ENCODE data around the gene ZMYND11. TPM values are rescaled to one million over a fixed set of nuclear protein-coding genes. Genes with fewer than 3 reads are reported as not detected.
"Not testable (repeated sequence)": the region's sequence is repeated elsewhere in the genome, so short reads cannot be mapped to it uniquely, and the experiment has no call there.

The ZMYND11 gene
- total RNA-seq, 1 experiment from 2014 or later: 88.5 TPM

DNA sequence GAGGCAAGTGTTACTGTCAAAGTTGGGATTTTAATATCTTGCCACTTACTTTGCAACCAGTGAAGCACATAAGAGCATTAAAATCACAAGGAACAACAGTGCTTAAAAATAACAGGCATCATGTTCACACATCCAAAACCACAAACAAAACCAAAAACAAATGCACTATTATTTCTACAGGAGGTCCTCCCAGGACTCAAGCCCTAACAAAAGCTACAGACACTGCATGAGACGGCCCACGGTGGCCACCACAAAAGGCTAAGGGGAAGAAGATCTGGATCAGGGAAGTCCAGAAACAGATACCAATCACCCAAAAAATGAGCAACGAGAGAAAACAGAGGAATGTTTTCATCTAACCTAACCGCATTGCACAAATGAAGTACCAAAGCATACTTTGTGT lies 158.4 kb downstream of the ZMYND11 start:
- H3K27ac ChIP-seq: no peak overlapping the region
- H3K36me3 ChIP-seq: peaks cover 25% of the 10 kb centered on the region
- H3K9me3 ChIP-seq (replicated peaks): no peaks in the 10 kb centered on the region
- no peak overlapping the region for H3K4me3 ChIP-seq
- H3K4me1 ChIP-seq (replicated peaks): peaks cover 16% of the 10 kb centered on the region
- H3K27me3 ChIP-seq (replicated peaks): no peaks in the 10 kb centered on the region
- DNase-seq (ENCODE audit: low read depth in 1 of 2, low spot score in 2 of 2): no peak

GRCh38 chr10:297567-297966 lies 162.3 kb downstream of the ZMYND11 start:
- H3K4me3 ChIP-seq: no peak overlapping the region

GRCh38 chr10:298033-298432 lies 162.8 kb downstream of the ZMYND11 start:
- Histone ChIP-seq H3K27me3 (replicated peaks) (no peaks in the 10 kb centered on the region), H3K36me3 (peaks cover 13% of the 10 kb centered on the region), H3K9me3 (replicated peaks) (no peaks in the 10 kb centered on the region), H3K4me3 (no peak overlapping the region), H3K4me1 (replicated peaks) (peaks cover 16% of the 10 kb centered on the region), H3K27ac (0 out of 2 replicates have a peak overlapping the region, but pooled peaks have one; percentile 62)
- DNase-seq (ENCODE audit: low read depth in 1 of 2, low spot score in 2 of 2): peak in 1 of 2 experiments; percentile 8

More at GRCh38 chr10:297567-297966, 162.3 kb downstream of the ZMYND11 start:
- H3K36me3 ChIP-seq: peaks cover 8% of the 10 kb centered on the region
- H3K4me1 ChIP-seq (replicated peaks): peaks cover 16% of the 10 kb centered on the region
- H3K9me3 ChIP-seq (replicated peaks): no peaks in the 10 kb centered on the region
- no peaks in the 10 kb centered on the region for H3K27me3 ChIP-seq (replicated peaks)
- H3K27ac ChIP-seq: peak overlapping the region; percentile 62
- no peak for DNase-seq (ENCODE audit: low read depth in 1 of 2, low spot score in 2 of 2)

DNA sequence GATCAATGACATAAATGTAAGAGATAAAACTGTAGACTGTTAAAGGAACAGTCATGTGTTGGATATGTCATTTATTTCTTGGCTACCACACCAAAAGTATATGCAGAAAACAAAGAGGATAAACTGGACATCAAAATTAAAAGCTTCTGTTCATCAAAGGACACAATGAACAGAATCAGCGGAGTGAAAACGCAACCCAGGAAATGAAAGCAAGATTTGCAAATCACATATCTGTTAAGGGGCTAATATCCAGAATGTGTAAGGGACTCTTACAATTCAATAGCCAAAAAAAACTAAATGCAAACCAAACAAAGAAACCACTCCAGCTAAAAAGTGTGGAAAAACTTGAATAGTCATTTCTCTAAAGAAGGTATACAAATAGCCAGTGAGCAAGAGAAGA lies 164.3 kb downstream of the ZMYND11 start:
- H3K4me3 ChIP-seq: no peak overlapping the region
- DNase-seq (ENCODE audit: low read depth in 1 of 2, low spot score in 2 of 2): no peak
- H3K4me1 ChIP-seq (replicated peaks): peaks cover 16% of the 10 kb centered on the region
- H3K27me3 ChIP-seq (replicated peaks): no peaks in the 10 kb centered on the region
- no peak overlapping the region for H3K27ac ChIP-seq
- no peaks in the 10 kb centered on the region for H3K9me3 ChIP-seq (replicated peaks)
- peaks cover 13% of the 10 kb centered on the region for H3K36me3 ChIP-seq

- Histone ChIP-seq H3K27me3 (replicated peaks) (no peaks in the 10 kb centered on the region), H3K36me3 (peaks cover 13% of the 10 kb centered on the region), H3K4me1 (replicated peaks) (peaks cover 16% of the 10 kb centered on the region), H3K27ac (no peak overlapping the region), H3K4me3 (no peak overlapping the region), H3K9me3 (replicated peaks) (no peaks in the 10 kb centered on the region)
- DNase-seq (ENCODE audit: low read depth in 1 of 2, low spot score in 2 of 2): no peak
Measured at GRCh38 chr10:299969-300368, 164.7 kb downstream of the ZMYND11 start.

- H3K4me3 ChIP-seq; H3K27me3 ChIP-seq (replicated peaks); H3K27ac ChIP-seq; DNase-seq (ENCODE audit: low read depth in 1 of 2, low spot score in 2 of 2); H3K9me3 ChIP-seq (replicated peaks): not testable (repeated sequence)
- peaks cover 13% of the 10 kb centered on the region for H3K36me3 ChIP-seq
- H3K4me1 ChIP-seq (replicated peaks): peaks cover 16% of the 10 kb centered on the region
Measured at GRCh38 chr10:300580-300979, 165.3 kb downstream of the ZMYND11 start.

DNA sequence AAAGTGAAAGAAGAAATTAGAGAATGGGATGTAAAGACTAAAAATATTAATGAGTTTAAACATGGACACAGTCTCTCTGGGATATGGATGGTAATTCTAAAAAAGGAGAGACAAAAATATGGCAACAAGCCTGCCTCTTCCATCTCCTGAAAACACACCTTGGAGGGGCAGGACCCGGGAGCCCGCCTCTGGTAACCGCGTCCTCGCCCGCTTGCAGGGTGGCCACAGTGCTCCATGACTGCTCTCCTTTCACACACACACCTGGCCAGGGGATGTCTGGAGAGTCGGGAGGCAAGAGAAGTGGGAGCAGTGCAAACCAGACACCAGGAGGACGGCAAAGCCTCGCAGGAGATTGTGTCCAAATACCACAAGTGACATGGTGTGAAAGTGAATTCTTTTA lies 166.3 kb downstream of the ZMYND11 start:
- Histone ChIP-seq H3K9me3 (replicated peaks) (no peaks in the 10 kb centered on the region), H3K27me3 (replicated peaks) (no peaks in the 10 kb centered on the region), H3K27ac (no peak overlapping the region), H3K4me1 (replicated peaks) (peaks cover 16% of the 10 kb centered on the region), H3K4me3 (no peak overlapping the region), H3K36me3 (peaks cover 17% of the 10 kb centered on the region)
- no peak for DNase-seq (ENCODE audit: low read depth in 1 of 2, low spot score in 2 of 2)

Other genes with a start within 250 kb of the ZMYND11 start
- gene TUBB8, start 86.2 kb upstream of the ZMYND11 start, total RNA-seq (2014; rRNA removed; shearing (Covaris generic)): 0.28 and 0.68 TPM in 2 replicates

Measured in SJSA1 (cell line).